GM12878 (cell line): ENCODE measurements around the gene DIAPH2. TPM values are rescaled to one million over a fixed set of nuclear protein-coding genes. Genes with fewer than 3 reads are reported as not detected.

Source experiments
- ATAC-seq: fragments of 200-7000 bp; cut with Tn5 transposase; 3 replicates; pipeline ENCODE4 v1.9.1; 2020; ENCODE audit warnings: mild to moderate bottlenecking, moderate library complexity
- BruUV-seq: library from RNA; stranded (reverse); fragments of 400-500 nt; replicated peaks from 2 replicates; lab custom pipeline; 2021; lab: Mats Ljungman, UMichigan
- CTCF ChIA-PET: fragments of 300-600 bp; sonication (Branson Sonifier 250); formaldehyde crosslinking; extraction: SDS; loops from one replicate; lab custom pipeline; 2021; ENCODE audit warnings: inconsistent platforms; lab: Yijun Ruan, JAX
- POLR2A ChIA-PET: fragments of 350-600 bp; formaldehyde crosslinking; extraction: SDS; loops from one replicate; lab custom pipeline; 2021; ENCODE audit warnings: inconsistent platforms; lab: Charles Lee
- RAD21 ChIA-PET: fragments of 300-600 bp; sonication (Branson Sonifier 250); formaldehyde crosslinking; loops from one replicate; lab custom pipeline; 2023; ENCODE audit warnings: antibody characterized with exemption; ENCODE audit not compliant: unreplicated experiment; lab: Charles Lee
- SMC1A ChIA-PET: fragments of 300-600 bp; sonication (Branson Sonifier 250); formaldehyde crosslinking; loops from one replicate; lab custom pipeline; 2023; ENCODE audit not compliant: unreplicated experiment, uncharacterized antibody; lab: Charles Lee
- DNase-seq: peaks from one replicate; pipeline ENCODE4 v3.0.0-alpha.2; 2011; ENCODE audit warnings: low read depth, low spot score
- FAIRE-seq: peaks from 3 replicates; lab custom pipeline; 2011; peaks lifted over from hg19 to GRCh38; lab: Jason Lieb, UNC
- H2AFZ ChIP-seq: 2 replicates; pipeline ENCODE4 v1.6.0; 2011; ENCODE audit warnings: low read depth, low read length, control low read depth; ENCODE audit not compliant: control insufficient read depth
- H3K27ac ChIP-seq: 2 replicates; pipeline ENCODE4 v1.5.1; 2011; ENCODE audit warnings: control low read depth; ENCODE audit not compliant: control insufficient read depth, insufficient read depth
- H3K27me3 ChIP-seq, 2 experiments: replicated peaks in 1 of 2; 2 replicates each; pipeline versions ENCODE4 v1.6.0 to v1.6.1; 2011; ENCODE audit warnings: low read length in 1 of 2; ENCODE audit not compliant: control insufficient read depth in 2 of 2, insufficient read depth in 2 of 2
- H3K36me3 ChIP-seq, 2 experiments: 2 replicates each; pipeline ENCODE4 v1.5.1; 2011; ENCODE audit warnings: low read length in 1 of 2; ENCODE audit not compliant: control insufficient read depth in 2 of 2, insufficient read depth in 2 of 2
- H3K4me1 ChIP-seq: 2 replicates; pipeline ENCODE4 v1.6.1; 2011; ENCODE audit warnings: mild to moderate bottlenecking, low read length, moderate library complexity, mixed read lengths; ENCODE audit not compliant: control insufficient read depth, insufficient read depth
- H3K4me2 ChIP-seq: 2 replicates; pipeline ENCODE4 v1.6.0; 2011; ENCODE audit warnings: control low read depth; ENCODE audit not compliant: control insufficient read depth, insufficient read depth
- H3K4me3 ChIP-seq: fragments of 200-600 bp; sonication (generic); 2 replicates; pipeline ENCODE4 v1.5.1; 2016
- H3K79me2 ChIP-seq: 2 replicates; pipeline ENCODE4 v1.6.0; 2011; ENCODE audit warnings: low read length; ENCODE audit not compliant: control insufficient read depth, insufficient read depth
- H3K9ac ChIP-seq: 2 replicates; pipeline ENCODE4 v1.8.0; 2011; ENCODE audit warnings: low read length, control low read depth, mixed read lengths; ENCODE audit not compliant: control insufficient read depth, insufficient read depth
- H3K9me3 ChIP-seq: replicated peaks from 3 replicates; pipeline ENCODE4 v1.5.1; 2011; ENCODE audit warnings: mild to moderate bottlenecking, low read length; ENCODE audit not compliant: control insufficient read depth, insufficient read depth
- H4K20me1 ChIP-seq: 2 replicates; pipeline ENCODE4 v1.6.0; 2011; ENCODE audit not compliant: control insufficient read depth, insufficient read depth
- CREM ChIP-seq: IDR thresholded peaks from 2 replicates; pipeline ENCODE4 v1.6.1; 2014; ENCODE audit warnings: antibody characterized with exemption, low read depth
- E2F8 ChIP-seq: fragments of 450-650 bp; IDR thresholded peaks from 2 replicates; pipeline ENCODE4 v1.6.1; 2018; ENCODE audit warnings: mild to moderate bottlenecking, low read depth, moderate library complexity; ENCODE audit not compliant: partially characterized antibody
- FOXK2 ChIP-seq: fragments of 450-650 bp; IDR thresholded peaks from 2 replicates; pipeline ENCODE4 v1.6.1; 2017; ENCODE audit warnings: mild to moderate bottlenecking, moderate library complexity
- IRF5 ChIP-seq: fragments of 450-650 bp; IDR thresholded peaks from 2 replicates; pipeline ENCODE4 v1.6.1; 2017; ENCODE audit warnings: borderline replicate concordance
- KAT2A ChIP-seq: conservative IDR thresholded peaks from 2 replicates; pipeline ENCODE4 v1.6.1; 2011; ENCODE audit warnings: low read depth, low read length; ENCODE audit not compliant: control insufficient read depth
- LARP7 ChIP-seq: fragments of 450-650 bp; IDR thresholded peaks from 2 replicates; pipeline ENCODE4 v1.6.1; 2017; ENCODE audit warnings: mild to moderate bottlenecking
- PAX8 ChIP-seq: fragments of 450-650 bp; IDR thresholded peaks from 2 replicates; pipeline ENCODE4 v1.6.1; 2017; ENCODE audit warnings: mild to moderate bottlenecking, moderate library complexity
- PKNOX1 ChIP-seq: fragments of 450-650 bp; IDR thresholded peaks from 2 replicates; pipeline ENCODE4 v1.6.1; 2016; ENCODE audit warnings: mild to moderate bottlenecking
- RAD51 ChIP-seq: fragments of 450-650 bp; IDR thresholded peaks from 2 replicates; pipeline ENCODE4 v1.6.1; 2016; ENCODE audit warnings: moderate library complexity, mild to moderate bottlenecking, inconsistent platforms
- ZNF217 ChIP-seq: fragments of 450-650 bp; IDR thresholded peaks from 2 replicates; pipeline ENCODE4 v1.6.1; 2017; ENCODE audit warnings: antibody characterized with exemption, mild to moderate bottlenecking
- WGBS: methylation state at CpG from one replicate; pipeline ENCODE4 v1.1.6; 2016; ENCODE audit warnings: low lambda C conversion rate; ENCODE audit not compliant: insufficient replicate concordance, insufficient coverage; ENCODE audit errors: missing lambda C conversion rate; 5-methylcytosine and 5-hydroxymethylcytosine counted together
- in situ Hi-C: fragments of 300-500 bp; cut with MboI; formaldehyde crosslinking; loops from 9 replicates; pipeline ENCODE4 v1.14.3; 2018; ENCODE audit warnings: mixed read lengths
- intact Hi-C: fragments of 100-400 bp; cut with micrococcal nuclease; formaldehyde crosslinking; loops from one replicate; pipeline ENCODE4 v1.14.2; 2022; ENCODE audit not compliant: unreplicated experiment
- polyA plus RNA-seq, 11 experiments: library from polyadenylated mRNA; depleted of rRNA in 4 of 11; unstranded in 6 of 11; stranded (reverse) in 5 of 11; fragments of >200 nt; fragmentation: Nextera tagmentation in 4 of 11; fragmentation: Illumina TruSeq in 1 of 11; extraction: Ambion mirVana in 4 of 11; extraction: Trizol in 1 of 11; gene quantifications; 1 replicate in 1 of 11; 2 replicates in 10 of 11; pipeline versions ENCODE4 v1.2.1 to v1.2.3, GENCODE V29; 2011 to 2016; ENCODE audit warnings: inconsistent platforms in 2 of 11, missing spikeins in 2 of 11, low read depth in 1 of 11
- total RNA-seq, 4 experiments: library from RNA; depleted of rRNA in 3 of 4; stranded (reverse); fragments of >200 nt in 3 of 4; fragmentation: Illumina TruSeq in 1 of 4; extraction: Trizol in 1 of 4; gene quantifications; 2 replicates each; pipeline versions ENCODE4 v1.2.1 to v1.2.3, GENCODE V29; 2013 to 2021
- TF ChIP-seq, protein P1 (sequence below): fragments of 450-650 bp; IDR thresholded peaks from 2 replicates; pipeline ENCODE4 v1.6.1; 2016; ENCODE audit warnings: mild to moderate bottlenecking
- TF ChIP-seq, protein P2 (sequence below): IDR thresholded peaks from 2 replicates; pipeline ENCODE4 v1.6.1; 2011; ENCODE audit warnings: low read depth, mild to moderate bottlenecking, low read length, moderate library complexity, borderline replicate concordance; ENCODE audit errors: extremely low read depth

The DIAPH2 gene
- total and polyA plus RNA-seq, 10 of the 15 experiments (the other 5 are each of a cell fraction or from before 2014, with no cell fraction given), result 2.2 to 16.6 (median 8.8) TPM

DNA sequence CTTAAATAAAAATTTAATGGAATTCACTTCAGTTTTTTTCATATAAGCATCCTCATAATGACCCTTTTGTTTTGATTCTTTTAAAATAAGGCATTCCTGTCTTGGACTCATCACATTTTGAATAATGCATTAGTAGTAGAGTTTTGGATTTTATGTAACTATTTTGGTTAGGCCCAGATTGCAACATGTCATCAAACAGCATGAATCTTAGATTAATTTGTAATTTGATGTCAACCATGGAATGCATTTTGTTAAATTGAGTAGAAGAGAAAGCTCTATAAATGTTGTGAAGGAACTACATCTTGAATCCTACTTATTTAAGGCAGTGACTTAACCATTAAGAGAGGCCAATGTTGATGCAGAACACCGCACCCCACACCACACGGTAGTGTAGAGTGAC lies 3.1 kb downstream of the DIAPH2 start:
- intact Hi-C loops, result no loop called here
- FAIRE-seq (no peak), ATAC-seq (no peak), DNase-seq (no peak)
- SMC1A ChIA-PET, result interaction anchor here (0.6 kb wide), 1 partner anchor 551 kb away, joined by 3 read pairs; no protein-coding TSS in a partner anchor
- H3K9ac ChIP-seq, result no peak overlapping the region
- RAD21 ChIA-PET, result no interaction called here
- no peak overlapping the region for H2AFZ ChIP-seq
- no peaks in the 10 kb centered on the region for H3K4me1 ChIP-seq
- H3K9me3 ChIP-seq, result no peaks in the 10 kb centered on the region
- TF ChIP-seq CREM (no peak), PAX8 (no peak), KAT2A (no peak), ZNF217 (no peak), LARP7 (no peak), RAD51 (no peak), E2F8 (no peak), PKNOX1 (no peak), IRF5 (no peak), FOXK2 (no peak)
- TF ChIP-seq, protein P1, sequence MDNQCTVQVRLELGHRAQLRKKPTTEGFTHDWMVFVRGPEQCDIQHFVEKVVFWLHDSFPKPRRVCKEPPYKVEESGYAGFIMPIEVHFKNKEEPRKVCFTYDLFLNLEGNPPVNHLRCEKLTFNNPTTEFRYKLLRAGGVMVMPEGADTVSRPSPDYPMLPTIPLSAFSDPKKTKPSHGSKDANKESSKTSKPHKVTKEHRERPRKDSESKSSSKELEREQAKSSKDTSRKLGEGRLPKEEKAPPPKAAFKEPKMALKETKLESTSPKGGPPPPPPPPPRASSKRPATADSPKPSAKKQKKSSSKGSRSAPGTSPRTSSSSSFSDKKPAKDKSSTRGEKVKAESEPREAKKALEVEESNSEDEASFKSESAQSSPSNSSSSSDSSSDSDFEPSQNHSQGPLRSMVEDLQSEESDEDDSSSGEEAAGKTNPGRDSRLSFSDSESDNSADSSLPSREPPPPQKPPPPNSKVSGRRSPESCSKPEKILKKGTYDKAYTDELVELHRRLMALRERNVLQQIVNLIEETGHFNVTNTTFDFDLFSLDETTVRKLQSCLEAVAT, result no peak
- TF ChIP-seq, protein P2, sequence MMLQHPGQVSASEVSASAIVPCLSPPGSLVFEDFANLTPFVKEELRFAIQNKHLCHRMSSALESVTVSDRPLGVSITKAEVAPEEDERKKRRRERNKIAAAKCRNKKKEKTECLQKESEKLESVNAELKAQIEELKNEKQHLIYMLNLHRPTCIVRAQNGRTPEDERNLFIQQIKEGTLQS, result no peak
- H3K27ac ChIP-seq, result no peak overlapping the region
- in situ Hi-C loops, result no loop called here
- CTCF ChIA-PET, result no interaction called here
- no peaks in the 10 kb centered on the region; the same call in none of the 2 replicates for H3K79me2 ChIP-seq
- no peaks in the 10 kb centered on the region for H4K20me1 ChIP-seq
- no peak overlapping the region for H3K4me2 ChIP-seq
- WGBS, result 67% methylated on average over 2 of the region's 2 CpGs
- POLR2A ChIA-PET, result no interaction called here
- H3K27me3 ChIP-seq, result no peaks in the 10 kb centered on the region
- H3K4me3 ChIP-seq, result no peak overlapping the region
- H3K36me3 ChIP-seq, result no peaks in the 10 kb centered on the region
- no TSS peak for BruUV-seq
